Fibroblast of peridontal ligament (primary cell): ENCODE measurements around the gene ANKRD9.
"Not testable (repeated sequence)": the region's sequence is repeated elsewhere in the genome, so short reads cannot be mapped to it uniquely, and the experiment has no call there.

Source experiments
- DNase-seq: peaks from one replicate; pipeline ENCODE4 v3.0.0-alpha.2; 2010; ENCODE audit errors: extremely low read depth

The ANKRD9 gene

DNA sequence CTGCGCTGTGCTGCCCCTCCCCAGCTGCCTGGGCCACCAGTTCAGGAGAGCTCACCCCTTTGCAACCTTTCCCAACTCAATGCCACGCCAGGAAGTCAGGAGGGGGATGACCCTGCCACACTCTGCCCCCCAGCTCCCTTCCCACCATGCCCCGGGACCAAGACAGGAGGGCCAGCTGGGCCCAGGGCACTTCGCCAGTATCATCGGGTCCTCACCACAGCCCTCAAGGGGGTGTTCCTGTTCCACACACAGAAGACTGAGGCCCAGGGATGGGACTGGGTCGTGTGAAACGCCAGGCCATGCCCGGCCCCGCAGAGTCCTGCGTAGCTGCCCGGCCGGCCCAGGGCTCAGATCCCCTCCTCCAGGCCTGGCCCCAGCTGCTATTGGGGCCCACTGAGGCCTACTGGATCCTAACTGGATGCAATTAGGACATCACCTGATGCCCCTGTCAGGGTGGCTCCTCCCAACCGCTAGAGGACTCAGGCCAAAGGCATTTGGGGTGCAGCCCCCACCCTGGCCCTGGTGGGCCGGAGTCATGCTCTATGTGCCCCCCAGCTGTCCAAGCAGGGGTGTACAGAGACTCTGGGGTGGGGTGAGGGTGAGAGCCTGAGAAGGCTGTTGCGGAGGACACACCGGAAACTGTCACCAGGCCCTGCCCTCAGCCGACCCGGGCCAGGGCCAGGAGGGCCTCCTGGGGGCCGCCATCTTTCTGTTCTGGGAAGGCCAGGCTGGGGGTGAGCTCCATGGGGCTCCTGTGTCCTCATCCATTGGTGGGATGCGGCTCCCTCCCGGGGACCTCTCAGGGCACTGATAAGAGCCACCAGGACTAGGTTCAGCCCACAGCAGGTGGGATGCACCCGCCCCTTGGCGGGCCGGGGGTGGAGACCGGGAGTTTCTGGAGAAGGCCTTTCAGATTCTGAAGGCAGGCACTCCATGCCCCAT is 29.3 kb upstream of the ANKRD9 start:
- DNase-seq, result no peak

DNA sequence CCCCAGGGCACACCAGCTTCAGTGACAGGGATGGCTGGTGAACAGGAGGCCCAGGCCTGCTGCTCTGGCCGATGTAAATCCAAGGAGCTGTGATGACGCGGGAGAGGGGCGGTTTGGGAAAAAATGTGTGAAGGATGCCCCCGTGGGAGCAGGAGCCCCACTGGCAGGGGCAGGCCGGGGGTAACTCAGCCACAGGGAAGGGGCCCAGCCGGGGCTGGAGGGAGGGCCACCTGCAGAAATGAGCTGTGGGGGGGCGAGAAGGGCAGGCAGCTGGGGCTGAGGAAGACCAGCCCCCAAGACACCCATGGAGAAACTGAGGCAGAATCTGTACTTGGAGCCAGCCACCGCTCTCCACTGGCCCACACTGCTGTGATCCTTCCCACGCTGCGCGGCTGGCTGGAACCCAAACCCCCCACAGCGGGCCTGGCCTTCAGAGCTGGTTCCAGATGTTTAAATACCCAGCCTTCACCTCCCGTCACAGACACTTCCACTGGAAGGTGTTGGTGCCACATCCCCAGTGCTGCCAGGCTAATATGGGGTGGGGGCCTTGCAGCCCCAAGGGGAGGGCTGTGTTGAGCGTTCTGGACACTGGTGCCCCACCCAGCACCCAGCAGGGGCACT is 28.5 kb upstream of the ANKRD9 start:
- DNase-seq, result no peak

DNA sequence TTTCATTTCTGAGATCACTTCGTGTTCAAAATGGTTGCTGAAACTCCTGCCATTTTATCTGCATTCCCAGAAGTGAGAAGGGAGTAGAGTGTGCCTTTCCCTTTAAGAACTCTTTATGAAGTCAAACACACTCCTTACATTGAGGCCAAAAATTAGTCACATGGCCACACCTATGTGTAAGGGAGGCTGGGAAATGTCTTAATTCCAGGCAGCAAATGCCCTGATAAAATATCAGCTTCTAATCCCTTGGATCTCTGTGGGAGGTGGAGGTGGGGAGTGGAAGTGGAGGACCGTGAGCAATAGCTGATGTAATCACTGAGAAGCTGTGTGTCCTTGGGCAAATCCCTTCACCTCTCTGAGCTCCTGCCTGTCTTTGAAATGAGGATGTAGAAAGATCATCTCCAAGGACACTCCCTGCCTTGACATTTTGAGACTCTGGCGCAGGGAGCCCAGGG is 22.7 kb upstream of the ANKRD9 start:
- no peak for DNase-seq

- DNase-seq, result no peak
Observed at GRCh38 chr14:102530828-102531478, 21.4 kb upstream of the ANKRD9 start.

- no peak for DNase-seq
Observed at GRCh38 chr14:102528431-102529170, 19.0 kb upstream of the ANKRD9 start.

- no peak for DNase-seq
Observed at GRCh38 chr14:102525929-102526497, 16.4 kb upstream of the ANKRD9 start.

- DNase-seq, result peak; percentile 75
Observed at GRCh38 chr14:102525219-102525928, 15.8 kb upstream of the ANKRD9 start.

DNA sequence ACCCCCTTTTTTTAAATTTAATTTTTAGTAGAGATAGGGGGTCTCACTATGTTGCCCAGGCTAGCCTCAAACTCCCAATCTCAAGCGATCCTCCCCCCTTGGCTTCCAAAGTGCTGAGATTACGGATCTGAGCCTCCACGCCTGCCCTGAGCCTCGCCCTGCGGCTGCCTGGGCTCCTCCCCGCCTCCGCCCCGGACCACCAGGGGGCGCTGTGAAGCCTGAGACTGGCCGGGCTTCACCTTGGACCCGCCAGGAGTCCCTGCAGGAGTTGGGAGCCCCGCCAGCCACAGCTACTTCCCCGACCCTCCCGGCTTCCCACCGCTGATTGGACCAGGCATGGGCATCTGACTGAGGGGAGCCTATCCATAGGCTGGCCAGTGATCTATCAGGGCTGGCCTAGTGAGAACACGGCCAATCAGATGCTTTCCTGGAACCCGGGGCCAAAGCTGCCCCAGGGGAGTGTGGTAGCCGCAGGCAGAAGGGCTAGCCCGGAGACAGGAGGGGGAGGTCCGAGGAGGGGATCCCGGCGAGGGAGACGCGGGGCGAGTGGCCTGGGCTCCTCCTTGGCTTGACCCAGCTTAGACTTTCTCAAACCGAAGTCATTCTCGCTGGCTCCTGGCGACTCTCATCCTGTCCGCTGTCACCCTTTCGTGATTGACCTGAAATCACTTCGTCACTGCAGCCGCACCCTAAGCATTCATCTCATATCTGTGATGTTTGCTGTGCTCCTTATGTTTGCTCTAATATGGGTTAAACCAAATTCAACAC is 15.1 kb upstream of the ANKRD9 start:
- DNase-seq, result peak; percentile 97

DNA sequence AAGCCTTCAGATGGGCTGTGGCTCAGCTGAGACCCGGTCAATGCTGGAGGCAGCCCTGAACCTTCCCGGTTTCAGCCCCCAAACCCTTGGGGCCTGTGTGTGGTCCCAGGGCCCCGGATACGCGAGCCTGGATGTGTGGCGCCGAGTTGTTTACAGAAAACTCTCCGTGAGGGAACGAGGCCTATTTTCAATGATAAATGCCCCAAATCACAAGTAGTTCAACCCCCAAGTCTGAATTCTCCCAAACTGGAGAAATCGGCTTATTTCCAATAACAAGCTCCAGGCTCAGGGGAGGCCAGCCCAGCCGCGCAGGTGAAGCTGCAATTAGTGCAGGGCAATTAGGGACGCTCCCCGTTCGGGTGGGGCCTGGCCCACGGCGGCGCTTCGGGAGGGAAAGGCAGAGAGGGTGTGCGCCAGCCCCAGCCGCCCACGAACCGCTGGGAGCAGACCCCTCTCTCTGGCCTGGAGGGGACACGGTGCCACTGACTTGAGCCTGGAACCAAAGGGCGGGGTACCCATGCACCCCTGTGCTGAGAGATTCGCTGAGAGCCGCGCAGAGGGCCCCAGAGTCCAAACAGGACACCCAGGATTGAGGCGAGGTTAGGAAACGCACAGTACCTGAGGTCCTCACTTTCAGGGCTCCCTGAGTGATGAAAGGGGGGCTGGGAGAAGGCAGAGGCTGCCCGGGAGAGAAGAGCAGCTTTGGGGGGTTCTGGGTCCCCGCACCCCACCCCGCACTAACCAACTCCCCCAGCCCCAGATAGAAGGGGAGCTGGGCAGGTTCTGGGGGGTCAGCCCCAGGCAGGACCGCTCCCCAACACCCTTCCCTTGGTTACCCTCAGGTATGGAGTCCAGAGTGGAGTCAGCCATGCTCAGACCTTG is 14.2 kb upstream of the ANKRD9 start:
- DNase-seq, result no peak

- no peak for DNase-seq
Observed at GRCh38 chr14:102523200-102523568, 13.6 kb upstream of the ANKRD9 start.

DNA sequence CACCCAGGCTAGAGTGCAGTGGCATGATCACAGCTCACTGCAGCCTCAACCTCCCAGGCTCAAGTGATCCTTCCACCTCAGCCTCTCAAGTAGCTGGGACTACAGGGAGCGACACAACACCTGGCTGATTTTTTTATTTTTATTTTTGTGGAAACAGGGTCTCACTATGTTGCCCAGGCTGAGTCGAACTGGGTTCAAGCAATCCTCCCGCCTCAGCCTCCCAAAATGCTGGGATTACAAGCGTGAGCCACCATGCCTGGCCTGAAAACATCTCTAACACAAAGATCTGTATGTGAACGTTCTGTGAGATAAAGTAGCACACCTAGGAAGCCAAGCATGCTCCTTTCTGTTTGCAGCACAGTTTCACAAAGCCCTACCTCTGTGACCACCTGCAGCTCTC is 10.1 kb upstream of the ANKRD9 start:
- DNase-seq, result not testable (repeated sequence)

- DNase-seq, result no peak
Observed at GRCh38 chr14:102518063-102518648, 8.6 kb upstream of the ANKRD9 start.

GRCh38 chr14:102517392-102518062 is 8.0 kb upstream of the ANKRD9 start:
- DNase-seq, result no peak

DNA sequence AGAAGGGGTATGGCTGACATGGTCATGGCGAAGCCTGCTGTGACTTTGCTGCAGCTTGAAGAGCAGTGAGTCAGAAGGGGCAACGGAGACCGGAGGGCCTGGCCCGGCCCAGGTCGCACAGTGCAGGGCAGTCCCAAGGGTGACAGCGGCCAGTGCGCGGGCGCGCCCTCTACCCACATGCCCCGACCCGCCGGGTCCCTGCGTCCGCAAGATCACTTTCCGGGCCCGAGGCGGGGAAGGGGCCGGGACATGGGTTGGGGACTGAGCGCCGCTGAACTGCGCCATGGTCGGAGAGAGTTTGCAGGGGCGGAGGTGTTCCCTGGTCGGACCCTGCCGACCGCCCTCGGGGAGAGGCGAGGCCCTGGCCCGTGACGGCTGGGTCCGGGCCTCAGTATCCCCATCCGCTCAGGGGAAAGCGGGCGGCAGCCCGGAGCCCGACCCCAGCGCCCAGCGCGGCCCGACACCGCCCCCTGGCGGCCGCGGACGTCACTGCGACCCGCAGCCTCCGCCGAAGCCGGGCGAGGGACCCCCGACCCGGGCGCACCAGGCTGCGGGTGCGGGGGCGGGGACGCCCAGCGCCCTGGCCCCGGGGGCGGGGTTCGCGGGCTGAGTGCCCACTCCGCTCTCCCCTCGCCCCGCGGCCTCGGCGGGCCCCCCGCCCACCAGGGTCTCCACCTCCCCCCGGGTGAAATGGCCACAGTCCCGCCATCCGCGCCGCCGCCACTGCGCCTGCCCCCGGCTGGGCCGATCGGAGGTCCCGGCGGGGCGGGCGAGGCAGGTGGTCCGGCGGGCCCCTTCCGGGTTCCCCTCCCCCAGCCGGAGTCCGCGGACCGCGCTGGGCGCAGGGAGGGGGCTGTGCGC is 7.2 kb upstream of the ANKRD9 start:
- DNase-seq, result no peak

DNA sequence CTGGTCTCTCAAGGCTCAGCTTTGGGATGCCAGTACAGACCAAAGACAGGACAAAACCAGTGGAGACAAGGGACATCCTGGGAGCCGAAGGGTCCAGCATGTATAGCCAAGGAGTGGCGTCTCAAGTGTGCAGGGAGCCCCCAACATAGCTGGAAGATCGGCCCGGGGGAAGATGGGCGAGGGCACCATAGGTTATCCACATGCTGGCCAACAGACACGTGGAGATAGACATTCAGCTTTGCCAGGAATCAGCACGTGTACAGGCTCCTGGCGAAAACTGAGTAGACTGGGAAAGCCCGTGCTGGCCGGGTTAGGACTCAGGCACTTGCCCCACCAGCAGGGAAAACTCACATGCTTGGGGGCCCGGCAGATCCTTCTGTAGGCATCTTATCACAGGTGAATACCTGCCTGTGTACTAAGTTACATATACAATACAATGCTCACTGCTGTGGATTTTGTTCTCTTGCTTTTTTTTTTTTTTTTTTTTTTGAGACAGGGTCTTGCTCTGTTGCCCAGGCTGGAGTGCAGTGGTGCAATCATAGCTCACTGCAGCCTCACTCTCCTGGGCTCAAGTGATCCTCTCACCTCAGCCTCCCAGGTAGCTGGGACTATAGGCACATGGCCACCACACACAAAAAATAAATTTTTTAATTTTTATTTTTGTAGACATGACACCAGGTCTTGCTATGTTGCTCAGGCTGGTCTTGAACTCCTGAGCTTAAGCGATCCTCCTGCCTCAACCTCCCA is 5.6 kb upstream of the ANKRD9 start:
- DNase-seq, result no peak
